T-helper 22 cell (primary cell): ENCODE results near the gene DHPS.
"Not testable (repeated sequence)": the region's sequence is repeated elsewhere in the genome, so short reads cannot be mapped to it uniquely, and the experiment has no call there.

Source experiments
- DNase-seq: peaks from one replicate; pipeline ENCODE4 v3.0.0-alpha.2; 2020; ENCODE audit warnings: low read depth

DHPS gene

DNA sequence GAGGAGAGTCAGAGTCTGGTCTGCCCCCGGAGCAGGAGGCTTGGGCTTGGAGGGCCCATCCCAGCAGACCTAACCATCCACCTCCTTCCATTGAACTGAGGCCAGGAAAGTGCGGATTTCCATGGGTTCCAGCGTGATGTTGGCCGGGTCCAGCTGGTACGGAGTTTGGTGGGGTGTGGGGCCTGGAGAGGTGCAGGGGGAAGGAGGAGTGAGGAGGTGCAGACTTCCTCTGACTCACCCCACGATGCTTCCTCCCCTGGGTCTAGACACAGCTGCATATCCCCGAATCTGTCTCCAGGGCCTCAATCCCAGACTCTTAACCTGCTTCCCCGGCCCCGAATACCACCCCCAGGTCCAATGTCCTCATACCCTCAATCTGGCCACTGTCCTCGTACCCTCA, 35.1 kb downstream of the DHPS start:
- no peak for DNase-seq

DNA sequence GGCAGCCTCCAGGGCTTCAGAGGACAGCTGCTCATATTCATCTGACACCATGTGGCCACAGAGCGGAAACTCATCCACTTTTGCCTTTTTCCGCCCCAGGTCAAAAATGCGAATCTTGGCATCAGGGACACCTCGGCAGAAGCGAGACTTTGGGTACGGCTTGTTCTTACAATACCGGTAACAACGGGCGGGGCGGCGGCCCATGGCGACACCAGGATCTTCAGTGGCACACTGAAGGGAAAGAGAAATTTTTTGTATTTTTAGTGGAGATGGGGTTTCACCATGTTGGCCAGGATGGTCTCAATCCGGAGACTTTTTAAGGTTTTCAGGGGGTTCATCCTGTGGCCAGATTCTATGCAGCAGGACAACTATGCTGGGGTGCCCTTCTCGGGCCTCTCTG, 38.0 kb downstream of the DHPS start:
- DNase-seq, result not testable (repeated sequence)

DNA sequence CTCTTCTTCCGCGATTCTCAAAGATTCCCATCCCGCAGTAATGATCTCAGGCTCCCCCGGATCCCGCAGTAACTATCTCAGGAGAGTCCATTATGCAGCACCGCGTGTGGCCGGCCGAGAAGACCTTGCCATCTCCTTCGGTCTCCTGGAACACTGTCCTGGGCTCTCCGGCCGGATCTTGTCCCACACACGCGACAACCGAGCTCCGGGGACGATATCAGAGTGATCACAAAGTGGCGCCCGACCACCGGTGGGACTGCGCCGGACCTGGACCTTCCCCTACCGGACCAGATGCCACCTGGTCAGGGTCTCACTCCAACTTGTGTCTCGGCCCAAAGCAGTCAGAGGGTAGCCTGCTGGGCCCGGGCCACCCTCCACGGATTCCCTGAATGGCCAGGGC, 39.2 kb downstream of the DHPS start:
- DNase-seq, result no peak

DNA sequence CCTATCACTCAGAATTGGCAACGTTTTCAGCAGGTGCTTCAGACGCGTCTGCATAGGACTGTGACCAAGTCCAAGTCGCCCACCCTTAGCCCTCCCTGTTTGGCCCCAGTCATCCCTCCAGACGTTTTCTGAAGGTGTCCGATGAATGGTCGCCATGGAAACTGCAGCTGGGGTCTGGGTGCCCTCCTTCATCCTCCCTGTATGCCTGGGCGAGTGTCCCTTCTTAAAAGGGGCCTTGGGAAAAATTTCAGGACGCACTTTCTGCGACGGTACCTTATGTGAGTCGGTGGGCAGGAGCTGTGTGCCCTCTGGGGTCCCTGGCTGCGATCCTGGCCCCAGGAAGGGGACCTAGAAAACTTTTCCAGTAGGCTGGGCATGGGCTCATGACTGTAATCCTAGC, 40.2 kb downstream of the DHPS start:
- DNase-seq, result no peak

DNA sequence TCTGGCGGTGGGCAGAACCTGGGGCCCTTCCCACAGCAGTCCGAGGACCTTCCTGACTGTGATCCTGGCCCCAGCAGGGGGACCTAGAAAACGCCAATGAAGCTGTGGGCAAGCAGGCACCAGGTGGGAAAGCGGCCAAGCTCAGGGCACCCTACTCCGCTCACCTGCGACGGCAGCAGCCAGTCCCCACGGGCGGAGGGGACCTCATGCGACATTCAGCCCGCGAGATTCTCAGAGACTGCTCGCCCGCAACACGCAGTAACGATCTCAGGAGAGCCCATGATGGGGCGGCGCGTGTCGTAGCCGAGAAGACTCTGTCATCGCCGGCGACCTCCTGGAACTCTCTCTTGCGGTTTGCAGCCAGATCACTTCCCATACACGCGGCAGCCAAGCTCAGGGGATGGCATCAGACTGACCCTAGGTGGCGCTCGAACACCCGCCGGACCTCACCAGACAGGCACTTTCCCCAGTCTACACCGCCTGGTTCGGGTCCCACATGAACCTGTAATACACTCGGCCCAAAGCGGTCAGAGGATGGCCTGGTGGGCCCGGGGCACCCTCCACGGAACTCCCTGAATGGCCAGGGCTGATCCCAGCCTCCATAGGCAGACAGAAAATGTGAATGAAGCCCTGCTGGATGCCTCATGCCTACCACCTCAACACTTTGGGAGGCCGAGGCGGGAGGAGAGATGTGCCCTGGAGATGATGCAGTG, 41.6 kb downstream of the DHPS start:
- DNase-seq, result peak; percentile 58

DNA sequence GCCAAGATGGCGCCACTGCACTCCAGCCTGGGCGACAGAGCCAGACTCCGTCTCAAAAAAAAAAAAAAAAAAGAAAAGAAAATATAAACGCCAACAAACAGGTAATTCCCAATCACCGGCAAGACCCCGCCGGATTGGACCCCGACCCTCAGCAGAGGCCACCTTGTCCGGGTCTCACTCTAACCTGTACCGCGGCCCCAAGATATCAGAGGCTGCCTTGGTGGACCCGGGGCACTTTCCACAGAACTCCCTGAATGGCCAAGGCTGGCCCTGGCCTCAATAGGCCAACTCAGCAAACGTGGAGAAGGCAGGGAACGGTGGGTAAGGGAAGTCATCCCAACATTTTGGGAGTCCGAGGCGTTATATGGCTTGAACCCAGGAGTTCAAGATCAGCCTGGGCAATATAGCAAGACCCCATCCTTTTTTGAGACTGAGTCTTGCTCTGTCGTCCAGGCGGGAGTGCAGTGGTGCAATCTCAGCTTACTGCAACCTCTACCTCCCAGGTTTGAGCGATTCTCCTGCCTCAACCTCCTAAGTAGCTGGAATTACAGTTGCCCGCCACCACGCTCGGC, 43.0 kb downstream of the DHPS start:
- DNase-seq, result no peak

DNA sequence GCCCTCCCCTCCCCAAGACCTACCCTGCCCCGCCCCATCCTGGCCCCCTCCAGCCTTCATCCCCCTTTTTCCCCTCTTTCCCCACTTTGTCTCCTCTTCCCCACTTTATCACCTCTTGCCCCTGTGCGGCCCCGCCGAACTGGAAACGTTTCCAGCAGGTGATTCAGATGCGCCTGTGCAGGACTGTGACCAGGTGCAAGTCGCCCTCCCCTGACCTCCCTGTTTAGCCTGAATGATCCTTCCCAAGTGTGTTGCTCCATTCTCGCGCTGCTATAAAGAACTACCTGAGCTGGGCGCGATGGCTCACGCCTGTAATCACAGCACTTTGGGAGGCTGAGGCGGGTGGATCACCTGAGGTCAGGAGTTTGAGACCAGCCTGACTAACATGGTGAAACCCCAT, 45.0 kb downstream of the DHPS start:
- DNase-seq, result no peak

DNA sequence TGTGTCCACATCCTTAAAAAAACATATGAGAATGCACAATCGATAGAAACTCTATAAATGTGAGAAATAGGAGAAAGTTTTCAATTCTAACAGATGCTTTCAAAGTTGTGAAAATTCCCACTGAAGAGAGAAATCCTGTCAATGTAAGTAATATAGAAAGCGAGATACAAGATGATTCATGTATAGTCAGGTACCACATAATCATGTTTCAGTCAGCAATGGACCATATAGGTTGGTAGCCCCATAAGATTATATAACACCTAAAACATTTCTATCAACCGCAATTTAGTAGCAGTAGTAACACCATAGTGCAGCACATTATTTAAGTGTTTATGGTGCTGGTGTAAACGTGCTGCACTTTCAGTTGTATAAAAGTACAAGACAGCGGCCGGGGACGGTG, 52.5 kb downstream of the DHPS start:
- DNase-seq, result no peak

DNA sequence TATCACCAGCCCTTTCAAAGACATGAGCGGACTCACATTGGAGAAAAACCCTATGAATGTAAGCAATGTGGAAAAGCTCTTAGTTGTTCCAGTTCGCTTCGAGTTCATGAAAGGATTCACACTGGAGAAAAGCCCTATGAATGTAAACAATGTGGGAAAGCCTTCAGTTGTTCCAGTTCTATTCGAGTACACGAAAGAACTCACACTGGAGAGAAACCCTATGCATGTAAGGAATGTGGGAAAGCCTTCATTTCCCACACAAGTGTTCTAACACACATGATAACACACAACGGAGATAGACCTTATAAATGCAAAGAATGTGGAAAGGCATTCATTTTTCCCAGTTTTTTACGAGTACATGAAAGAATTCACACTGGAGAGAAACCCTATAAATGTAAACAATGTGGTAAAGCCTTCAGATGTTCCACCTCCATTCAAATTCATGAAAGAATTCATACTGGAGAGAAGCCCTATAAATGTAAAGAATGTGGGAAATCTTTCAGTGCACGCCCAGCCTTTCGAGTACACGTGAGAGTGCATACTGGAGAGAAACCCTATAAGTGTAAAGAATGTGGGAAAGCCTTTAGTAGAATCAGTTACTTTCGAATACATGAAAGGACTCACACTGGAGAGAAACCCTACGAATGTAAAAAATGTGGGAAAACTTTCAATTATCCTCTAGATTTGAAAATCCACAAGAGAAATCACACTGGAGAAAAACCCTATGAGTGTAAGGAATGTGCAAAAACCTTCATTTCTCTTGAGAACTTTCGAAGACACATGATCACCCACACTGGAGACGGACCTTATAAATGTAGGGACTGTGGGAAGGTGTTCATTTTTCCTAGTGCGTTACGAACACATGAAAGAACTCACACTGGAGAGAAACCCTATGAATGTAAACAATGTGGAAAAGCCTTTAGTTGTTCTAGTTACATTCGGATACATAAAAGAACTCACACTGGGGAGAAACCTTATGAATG, 53.3 kb downstream of the DHPS start:
- no peak for DNase-seq

DNA sequence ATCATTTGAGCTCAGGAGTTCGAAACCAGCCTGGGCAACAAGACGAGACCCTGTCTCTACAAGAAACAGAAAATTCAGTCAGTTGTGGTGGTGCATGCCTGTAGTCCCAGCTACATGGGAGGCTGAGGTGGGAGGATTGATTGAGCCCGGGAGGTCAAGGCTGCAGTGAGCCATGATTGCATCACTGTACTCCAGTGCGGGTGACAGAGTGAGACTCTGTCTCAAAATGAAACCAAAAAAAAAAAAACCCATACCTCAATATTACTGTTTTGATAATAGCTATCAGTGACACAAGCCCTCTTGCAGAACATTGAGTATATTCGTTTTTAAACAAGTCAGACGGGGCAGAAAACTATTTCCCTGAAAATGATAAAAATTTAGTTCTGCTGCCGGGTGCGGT, 54.7 kb downstream of the DHPS start:
- no peak for DNase-seq
